Measurements from ENCODE around the gene ASTN2. TPM values are rescaled to one million over a fixed set of nuclear protein-coding genes. Genes with fewer than 3 reads are reported as not detected.

The ASTN2 gene
- total and polyA plus RNA-seq, 2 donors (not counting 3 experiments of a cell fraction or from before 2014, with no cell fraction given), result 1.0 to 1.9 TPM

DNA sequence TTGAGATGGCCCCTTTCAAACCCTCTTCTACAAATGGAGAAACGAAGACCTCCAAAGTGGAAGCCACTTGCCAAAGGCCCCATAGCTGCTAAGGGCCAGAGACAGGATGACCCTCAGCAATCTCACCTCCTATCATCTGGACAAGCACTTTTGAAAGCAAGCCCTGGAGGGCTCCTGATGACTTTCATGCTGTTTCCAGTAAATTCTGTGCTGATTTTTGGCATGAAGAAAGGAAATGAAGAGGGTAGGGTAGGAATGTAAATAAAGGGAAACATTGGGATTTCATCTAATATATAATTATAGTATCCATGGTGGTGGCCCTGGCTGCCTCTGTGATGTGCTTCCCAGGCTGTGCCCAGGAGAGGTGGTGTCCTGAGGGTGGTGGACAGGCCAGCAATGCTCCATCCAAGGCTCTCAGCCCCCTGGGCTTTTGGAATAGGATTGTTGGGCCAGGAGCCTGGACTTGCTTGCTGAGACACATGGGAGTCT, 935.8 kb downstream of the ASTN2 start:
- Histone ChIP-seq H3K27ac (ENCODE audit: insufficient read depth, low read depth, low read length) (no peak overlapping the region), H3K4me3 (replicated peaks in 1 of 3; ENCODE audit: insufficient read depth in 1 of 3, low read depth in 1 of 3, low read length in 3 of 3) (no peak overlapping the region), H3K27me3 (ENCODE audit: control insufficient read depth in 2 of 2, insufficient read depth in 2 of 2, low read length in 2 of 2) (no peaks in the 10 kb centered on the region), H3K9ac (replicated peaks; ENCODE audit: extremely low read depth, insufficient read depth, low read length) (no peak overlapping the region), H3K9me1 (replicated peaks; ENCODE audit: control insufficient read depth, extremely low read depth, insufficient read depth, low read length) (no peaks in the 10 kb centered on the region), H3K4me1 (ENCODE audit: control insufficient read depth, extremely low read depth, insufficient read depth, low read length) (no peaks in the 10 kb centered on the region), H3K36me3 (ENCODE audit: control insufficient read depth in 2 of 2, extremely low read depth in 1 of 2, insufficient read depth in 2 of 2, low read length in 2 of 2) (no peaks in the 10 kb centered on the region), H3K79me2 (ENCODE audit: control insufficient read depth, insufficient read depth, low read length) (no peaks in the 10 kb centered on the region), H2AFZ (ENCODE audit: low read depth, low read length) (no peak overlapping the region), H3K4me2 (ENCODE audit: insufficient read depth, low read length) (no peak overlapping the region), H4K20me1 (replicated peaks; ENCODE audit: control insufficient read depth, extremely low read depth, insufficient read depth, low read length) (no peaks in the 10 kb centered on the region), H3K9me3 (replicated peaks; ENCODE audit: control insufficient read depth, insufficient read depth, low read length) (no peaks in the 10 kb centered on the region)
- no peak for TF ChIP-seq EZH2 (IDR thresholded peaks at IDR 0.05; ENCODE audit: borderline replicate concordance, low read depth, low read length, severe bottlenecking)
- TF ChIP-seq POLR2AphosphoS5 (IDR thresholded peaks at IDR 0.05; ENCODE audit: insufficient read depth, low read depth, low read length), result no peak
- TF ChIP-seq JUN (IDR thresholded peaks at IDR 0.05; ENCODE audit: borderline replicate concordance, insufficient read depth, insufficient read length, low read depth), result no peak
- ChIA-PET POLR2A (no interaction called here), CTCF (no interaction called here)
- dilution Hi-C loops (cut with MboI; ENCODE audit: extremely low pct_ligation_motif_present, low sequenced_read_pairs), result no loop called here
- BruUV-seq (replicated peaks), result no TSS peak
- no peak for DNase-seq (ENCODE audit: low read depth, low spot score)
- FAIRE-seq, result no peak
- intact Hi-C loops (cut with micrococcal nuclease), result no loop called here

DNA sequence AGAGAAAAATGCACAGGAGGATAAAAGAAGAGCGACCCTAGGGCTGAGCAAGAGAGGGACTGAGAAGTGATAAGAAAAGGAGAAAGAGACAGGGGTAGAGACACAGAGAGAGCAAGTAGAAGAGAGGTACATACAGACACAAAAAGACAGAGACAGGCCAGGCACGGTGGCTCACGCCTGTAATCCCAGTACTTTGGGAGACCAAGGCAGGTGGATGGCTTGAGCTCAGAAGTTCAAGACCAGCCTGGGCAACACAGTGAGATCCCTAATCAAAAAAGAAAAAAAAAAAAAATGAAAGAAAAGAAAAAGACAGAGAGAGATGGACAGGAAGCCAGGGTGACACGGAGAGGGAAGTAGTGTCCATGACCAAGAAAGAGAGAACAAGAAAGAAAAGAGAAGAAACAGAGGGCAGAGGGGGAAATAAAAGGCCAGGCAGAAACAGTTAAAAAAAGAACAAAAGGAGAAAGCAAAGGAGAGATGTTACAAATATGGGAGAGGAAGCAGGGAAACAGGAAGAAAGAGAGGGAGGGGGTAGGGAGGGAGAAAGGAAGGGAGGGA, 937.2 kb downstream of the ASTN2 start:
- no peaks in the 10 kb centered on the region for H3K36me3 ChIP-seq (ENCODE audit: control insufficient read depth in 2 of 2, extremely low read depth in 1 of 2, insufficient read depth in 2 of 2, low read length in 2 of 2)
- no peaks in the 10 kb centered on the region for H3K79me2 ChIP-seq (ENCODE audit: control insufficient read depth, insufficient read depth, low read length)
- H3K27ac ChIP-seq (ENCODE audit: insufficient read depth, low read depth, low read length), result no peak overlapping the region
- FAIRE-seq (no peak), DNase-seq (ENCODE audit: low read depth, low spot score) (no peak)
- BruUV-seq (replicated peaks), result no TSS peak
- no peaks in the 10 kb centered on the region for H3K4me1 ChIP-seq (ENCODE audit: control insufficient read depth, extremely low read depth, insufficient read depth, low read length)
- no peak for TF ChIP-seq POLR2AphosphoS5 (IDR thresholded peaks at IDR 0.05; ENCODE audit: insufficient read depth, low read depth, low read length)
- TF ChIP-seq GATA2 (IDR thresholded peaks at IDR 0.05; ENCODE audit: insufficient read depth, insufficient read length, low read depth, low read length), result no peak
- no peak for TF ChIP-seq JUN (IDR thresholded peaks at IDR 0.05; ENCODE audit: borderline replicate concordance, insufficient read depth, insufficient read length, low read depth)
- TF ChIP-seq, protein P1, sequence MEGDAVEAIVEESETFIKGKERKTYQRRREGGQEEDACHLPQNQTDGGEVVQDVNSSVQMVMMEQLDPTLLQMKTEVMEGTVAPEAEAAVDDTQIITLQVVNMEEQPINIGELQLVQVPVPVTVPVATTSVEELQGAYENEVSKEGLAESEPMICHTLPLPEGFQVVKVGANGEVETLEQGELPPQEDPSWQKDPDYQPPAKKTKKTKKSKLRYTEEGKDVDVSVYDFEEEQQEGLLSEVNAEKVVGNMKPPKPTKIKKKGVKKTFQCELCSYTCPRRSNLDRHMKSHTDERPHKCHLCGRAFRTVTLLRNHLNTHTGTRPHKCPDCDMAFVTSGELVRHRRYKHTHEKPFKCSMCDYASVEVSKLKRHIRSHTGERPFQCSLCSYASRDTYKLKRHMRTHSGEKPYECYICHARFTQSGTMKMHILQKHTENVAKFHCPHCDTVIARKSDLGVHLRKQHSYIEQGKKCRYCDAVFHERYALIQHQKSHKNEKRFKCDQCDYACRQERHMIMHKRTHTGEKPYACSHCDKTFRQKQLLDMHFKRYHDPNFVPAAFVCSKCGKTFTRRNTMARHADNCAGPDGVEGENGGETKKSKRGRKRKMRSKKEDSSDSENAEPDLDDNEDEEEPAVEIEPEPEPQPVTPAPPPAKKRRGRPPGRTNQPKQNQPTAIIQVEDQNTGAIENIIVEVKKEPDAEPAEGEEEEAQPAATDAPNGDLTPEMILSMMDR (IDR thresholded peaks at IDR 0.05; ENCODE audit: extremely low read depth in 1 of 2, insufficient read depth in 1 of 2, low read depth in 1 of 2, low read length in 2 of 2), result no peak
- no peak for TF ChIP-seq FOS (IDR thresholded peaks at IDR 0.05; ENCODE audit: borderline replicate concordance, insufficient read depth, low read length)
- TF ChIP-seq MYC (IDR thresholded peaks at IDR 0.05; ENCODE audit: low read depth, low read length), result no peak
- no peak for TF ChIP-seq POLR2A (IDR thresholded peaks at IDR 0.05; ENCODE audit: low read depth, low read length)
- TF ChIP-seq, protein P2, sequence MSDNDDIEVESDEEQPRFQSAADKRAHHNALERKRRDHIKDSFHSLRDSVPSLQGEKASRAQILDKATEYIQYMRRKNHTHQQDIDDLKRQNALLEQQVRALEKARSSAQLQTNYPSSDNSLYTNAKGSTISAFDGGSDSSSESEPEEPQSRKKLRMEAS (IDR thresholded peaks at IDR 0.05; ENCODE audit: insufficient read depth, insufficient read length), result no peak
- TF ChIP-seq EZH2 (IDR thresholded peaks at IDR 0.05; ENCODE audit: borderline replicate concordance, low read depth, low read length, severe bottlenecking), result no peak
- ChIA-PET POLR2A (no interaction called here), CTCF (no interaction called here)
- H3K9ac ChIP-seq (replicated peaks; ENCODE audit: extremely low read depth, insufficient read depth, low read length), result no peak overlapping the region
- intact Hi-C loops (cut with micrococcal nuclease) (no loop called here), dilution Hi-C loops (cut with MboI; ENCODE audit: extremely low pct_ligation_motif_present, low sequenced_read_pairs) (no loop called here)
- H3K9me1 ChIP-seq (replicated peaks; ENCODE audit: control insufficient read depth, extremely low read depth, insufficient read depth, low read length), result no peaks in the 10 kb centered on the region
- no peak overlapping the region for H3K4me2 ChIP-seq (ENCODE audit: insufficient read depth, low read length)
- H4K20me1 ChIP-seq (replicated peaks; ENCODE audit: control insufficient read depth, extremely low read depth, insufficient read depth, low read length), result no peaks in the 10 kb centered on the region
- H3K27me3 ChIP-seq (ENCODE audit: control insufficient read depth in 2 of 2, insufficient read depth in 2 of 2, low read length in 2 of 2), result no peaks in the 10 kb centered on the region
- H2AFZ ChIP-seq (ENCODE audit: low read depth, low read length), result no peak overlapping the region
- H3K4me3 ChIP-seq (replicated peaks in 1 of 3; ENCODE audit: insufficient read depth in 1 of 3, low read depth in 1 of 3, low read length in 3 of 3), result no peak overlapping the region
- no peaks in the 10 kb centered on the region for H3K9me3 ChIP-seq (replicated peaks; ENCODE audit: control insufficient read depth, insufficient read depth, low read length)

Data from endothelial cell of umbilical vein (primary cell).